Cardiac muscle cell (in vitro differentiated cells and primary cell): Measurements from ENCODE around the gene CYP1A2. TPM values are rescaled to one million over a fixed set of nuclear protein-coding genes. Genes with fewer than 3 reads are reported as not detected.
A peak's percentile ranks its signal among the peaks of the same experiment; 100 is the strongest.

Experiments
- DNase-seq, 2 donors: peaks; one replicate each; pipeline versions ENCODE4 v3.0.0 to v3.0.0-alpha.2; 2010 to 2017; ENCODE audit warnings: low read depth in 1 of 2, low spot score in 1 of 2
- H3K27ac ChIP-seq: fragments of 200-600 bp; sonication (generic); 2 replicates; pipeline ENCODE4 v1.5.1; 2016
- H3K27me3 ChIP-seq: fragments of 200-600 bp; sonication (generic); 2 replicates; pipeline ENCODE4 v1.6.0; 2016; ENCODE audit warnings: control low read depth
- H3K36me3 ChIP-seq: fragments of 200-600 bp; sonication (generic); 2 replicates; pipeline ENCODE4 v1.5.1; 2016; ENCODE audit warnings: control low read depth
- H3K4me1 ChIP-seq: fragments of 200-600 bp; sonication (generic); 2 replicates; pipeline ENCODE4 v1.8.1; 2017; ENCODE audit warnings: low read depth, mild to moderate bottlenecking, mixed run types
- H3K4me3 ChIP-seq: fragments of 200-600 bp; sonication (generic); 2 replicates; pipeline ENCODE4 v1.5.1; 2016; ENCODE audit warnings: mild to moderate bottlenecking
- H3K9me3 ChIP-seq: fragments of 200-600 bp; sonication (generic); 2 replicates; pipeline ENCODE4 v1.5.1; 2017; ENCODE audit warnings: low read depth, mild to moderate bottlenecking, control low read depth
- polyA plus RNA-seq: library from polyadenylated mRNA; unstranded; fragments of >200 nt; fragmentation: Nextera tagmentation; extraction: Ambion mirVana; gene quantifications from 2 replicates; pipeline ENCODE4 v1.2.1, GENCODE V29; 2016
- total RNA-seq: library from RNA; depleted of rRNA; stranded (reverse); fragments of >200 nt; gene quantifications from 2 replicates; pipeline ENCODE4 v1.2.3, GENCODE V29; 2016
- TF ChIP-seq, protein P1 (sequence below): IDR thresholded peaks from 2 replicates; pipeline ENCODE4 v1.5.1; 2012; ENCODE audit warnings: low read depth, mild to moderate bottlenecking, low read length

Gene CYP1A2
- total and polyA plus RNA-seq, 2 experiments from 2014 or later, result not detected

DNA sequence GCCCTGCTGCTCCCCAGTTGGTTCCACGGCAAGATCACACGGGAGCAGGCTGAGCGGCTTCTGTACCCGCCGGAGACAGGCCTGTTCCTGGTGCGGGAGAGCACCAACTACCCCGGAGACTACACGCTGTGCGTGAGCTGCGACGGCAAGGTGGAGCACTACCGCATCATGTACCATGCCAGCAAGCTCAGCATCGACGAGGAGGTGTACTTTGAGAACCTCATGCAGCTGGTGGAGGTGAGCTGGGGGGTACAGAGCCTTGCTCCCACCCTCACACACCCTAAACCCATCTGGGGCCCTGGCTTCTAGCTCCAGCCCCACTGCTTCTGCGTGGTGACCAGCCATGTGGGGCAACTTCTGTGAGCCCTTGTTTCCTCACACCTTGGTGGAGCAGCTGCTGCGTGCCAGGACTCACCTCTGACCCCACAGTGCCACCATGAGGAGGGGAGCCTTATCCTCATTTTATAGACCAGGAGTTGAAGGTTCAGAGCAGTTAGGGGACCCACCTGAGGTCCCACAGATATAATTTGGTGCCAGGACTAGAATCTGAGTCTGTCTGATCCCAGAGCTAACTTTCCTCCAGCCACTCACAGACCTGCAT lies 50.7 kb downstream of the CYP1A2 start:
- Histone ChIP-seq H3K36me3 (peaks cover 23% of the 10 kb centered on the region), H3K27ac (peak overlapping the region; percentile 19), H3K4me3 (no peak overlapping the region), H3K27me3 (no peaks in the 10 kb centered on the region), H3K9me3 (no peaks in the 10 kb centered on the region), H3K4me1 (no peaks in the 10 kb centered on the region)
- TF ChIP-seq, protein P1, sequence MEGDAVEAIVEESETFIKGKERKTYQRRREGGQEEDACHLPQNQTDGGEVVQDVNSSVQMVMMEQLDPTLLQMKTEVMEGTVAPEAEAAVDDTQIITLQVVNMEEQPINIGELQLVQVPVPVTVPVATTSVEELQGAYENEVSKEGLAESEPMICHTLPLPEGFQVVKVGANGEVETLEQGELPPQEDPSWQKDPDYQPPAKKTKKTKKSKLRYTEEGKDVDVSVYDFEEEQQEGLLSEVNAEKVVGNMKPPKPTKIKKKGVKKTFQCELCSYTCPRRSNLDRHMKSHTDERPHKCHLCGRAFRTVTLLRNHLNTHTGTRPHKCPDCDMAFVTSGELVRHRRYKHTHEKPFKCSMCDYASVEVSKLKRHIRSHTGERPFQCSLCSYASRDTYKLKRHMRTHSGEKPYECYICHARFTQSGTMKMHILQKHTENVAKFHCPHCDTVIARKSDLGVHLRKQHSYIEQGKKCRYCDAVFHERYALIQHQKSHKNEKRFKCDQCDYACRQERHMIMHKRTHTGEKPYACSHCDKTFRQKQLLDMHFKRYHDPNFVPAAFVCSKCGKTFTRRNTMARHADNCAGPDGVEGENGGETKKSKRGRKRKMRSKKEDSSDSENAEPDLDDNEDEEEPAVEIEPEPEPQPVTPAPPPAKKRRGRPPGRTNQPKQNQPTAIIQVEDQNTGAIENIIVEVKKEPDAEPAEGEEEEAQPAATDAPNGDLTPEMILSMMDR, result no peak
- no peak for DNase-seq

DNA sequence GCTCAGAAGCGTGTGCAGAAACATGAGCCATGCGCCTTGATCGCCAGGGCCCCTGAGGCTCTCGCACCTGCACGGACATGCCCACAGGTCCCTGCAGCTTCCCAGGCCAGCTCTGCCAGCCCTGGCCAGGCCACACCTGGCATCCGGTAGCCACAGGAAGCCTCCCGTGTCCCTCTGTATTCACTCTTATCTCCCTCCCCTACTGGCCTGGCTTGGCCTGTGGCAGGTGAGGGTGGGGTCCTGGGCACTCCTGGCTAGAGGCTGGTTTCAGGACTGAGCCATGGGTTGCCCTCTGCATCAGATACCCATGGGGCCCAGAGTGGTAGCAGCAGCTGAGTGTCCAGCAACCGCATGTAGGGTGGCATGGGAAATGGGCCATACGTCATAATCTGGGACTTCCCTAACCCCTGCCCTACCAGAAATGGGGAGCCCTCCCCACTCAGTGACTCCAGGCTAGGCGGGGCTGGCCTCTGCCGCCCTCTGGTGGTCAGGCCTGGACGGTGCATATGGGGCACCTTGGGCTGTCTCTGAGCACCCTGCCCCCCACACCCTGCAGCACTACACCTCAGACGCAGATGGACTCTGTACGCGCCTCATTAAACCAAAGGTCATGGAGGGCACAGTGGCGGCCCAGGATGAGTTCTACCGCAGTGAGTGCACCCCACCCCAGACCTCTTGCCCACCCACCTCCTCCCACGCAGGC lies 51.4 kb downstream of the CYP1A2 start:
- DNase-seq, result peak; percentile 59 to 60
- Histone ChIP-seq H3K4me1 (no peaks in the 10 kb centered on the region), H3K4me3 (no peak overlapping the region), H3K9me3 (no peaks in the 10 kb centered on the region), H3K27me3 (no peaks in the 10 kb centered on the region), H3K36me3 (peaks cover 23% of the 10 kb centered on the region), H3K27ac (peak overlapping the region; percentile 19)
- TF ChIP-seq, protein P1, result peak; percentile 97

DNA sequence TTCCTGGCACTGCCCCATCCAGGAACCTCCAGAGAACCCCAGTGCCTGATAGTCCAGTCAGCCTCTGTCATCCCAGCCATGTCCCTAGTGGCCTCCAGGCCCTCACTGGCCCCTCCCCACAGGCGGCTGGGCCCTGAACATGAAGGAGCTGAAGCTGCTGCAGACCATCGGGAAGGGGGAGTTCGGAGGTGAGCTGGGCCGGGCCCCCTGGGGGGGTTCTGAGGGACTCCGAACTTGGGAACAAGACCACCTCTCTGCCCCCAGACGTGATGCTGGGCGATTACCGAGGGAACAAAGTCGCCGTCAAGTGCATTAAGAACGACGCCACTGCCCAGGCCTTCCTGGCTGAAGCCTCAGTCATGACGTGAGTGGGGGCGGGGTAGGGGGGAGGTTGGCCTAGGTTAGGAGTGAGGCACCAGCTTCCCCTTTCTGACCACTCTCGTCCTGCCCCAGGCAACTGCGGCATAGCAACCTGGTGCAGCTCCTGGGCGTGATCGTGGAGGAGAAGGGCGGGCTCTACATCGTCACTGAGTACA lies 52.0 kb downstream of the CYP1A2 start:
- no peak overlapping the region for H3K4me3 ChIP-seq
- TF ChIP-seq, protein P1, result no peak
- H3K36me3 ChIP-seq, result peaks cover 23% of the 10 kb centered on the region
- no peaks in the 10 kb centered on the region for H3K9me3 ChIP-seq
- H3K27me3 ChIP-seq, result no peaks in the 10 kb centered on the region
- H3K27ac ChIP-seq, result no peak overlapping the region
- no peaks in the 10 kb centered on the region for H3K4me1 ChIP-seq
- no peak for DNase-seq

DNA sequence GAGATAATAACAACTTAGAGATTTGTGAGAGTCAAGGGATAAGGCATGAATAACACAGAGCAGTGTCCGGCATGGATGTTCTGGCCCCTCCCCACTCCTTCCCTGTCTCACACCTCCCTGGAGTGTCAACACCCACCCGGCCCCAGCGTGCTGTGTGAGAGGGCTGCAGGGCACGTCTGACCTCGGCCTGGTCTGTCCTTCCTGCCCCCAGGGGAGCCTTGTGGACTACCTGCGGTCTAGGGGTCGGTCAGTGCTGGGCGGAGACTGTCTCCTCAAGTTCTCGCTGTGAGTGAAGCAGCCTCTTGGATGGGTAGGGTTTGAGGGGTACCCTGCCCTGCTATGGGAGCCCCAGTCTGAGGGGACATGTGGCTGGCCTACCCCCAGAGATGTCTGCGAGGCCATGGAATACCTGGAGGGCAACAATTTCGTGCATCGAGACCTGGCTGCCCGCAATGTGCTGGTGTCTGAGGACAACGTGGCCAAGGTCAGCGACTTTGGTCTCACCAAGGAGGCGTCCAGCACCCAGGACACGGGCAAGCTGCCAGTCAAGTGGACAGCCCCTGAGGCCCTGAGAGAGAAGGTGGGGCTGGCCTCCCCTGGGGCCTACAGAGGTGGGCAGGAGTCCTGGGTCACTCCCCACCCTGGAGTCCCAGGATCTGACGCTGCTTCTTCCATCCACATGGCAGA lies 52.8 kb downstream of the CYP1A2 start:
- H3K4me3 ChIP-seq, result no peak overlapping the region
- no peak for DNase-seq
- no peak overlapping the region for H3K27ac ChIP-seq
- TF ChIP-seq, protein P1, result no peak
- peaks cover 23% of the 10 kb centered on the region for H3K36me3 ChIP-seq
- H3K9me3 ChIP-seq, result no peaks in the 10 kb centered on the region
- no peaks in the 10 kb centered on the region for H3K27me3 ChIP-seq
- no peaks in the 10 kb centered on the region for H3K4me1 ChIP-seq

DNA sequence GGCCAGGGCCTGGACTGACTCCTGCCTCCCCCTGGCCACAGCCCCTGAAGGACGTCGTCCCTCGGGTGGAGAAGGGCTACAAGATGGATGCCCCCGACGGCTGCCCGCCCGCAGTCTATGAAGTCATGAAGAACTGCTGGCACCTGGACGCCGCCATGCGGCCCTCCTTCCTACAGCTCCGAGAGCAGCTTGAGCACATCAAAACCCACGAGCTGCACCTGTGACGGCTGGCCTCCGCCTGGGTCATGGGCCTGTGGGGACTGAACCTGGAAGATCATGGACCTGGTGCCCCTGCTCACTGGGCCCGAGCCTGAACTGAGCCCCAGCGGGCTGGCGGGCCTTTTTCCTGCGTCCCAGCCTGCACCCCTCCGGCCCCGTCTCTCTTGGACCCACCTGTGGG lies 53.6 kb downstream of the CYP1A2 start:
- Histone ChIP-seq H3K9me3 (no peaks in the 10 kb centered on the region), H3K27me3 (no peaks in the 10 kb centered on the region), H3K27ac (no peak overlapping the region), H3K4me1 (no peaks in the 10 kb centered on the region), H3K4me3 (no peak overlapping the region), H3K36me3 (peaks cover 23% of the 10 kb centered on the region)
- TF ChIP-seq, protein P1, result no peak
- DNase-seq, result no peak
